GM21529 (cell line): ENCODE results near the gene TTLL3.
"Not testable (repeated sequence)": the region's sequence is repeated elsewhere in the genome, so short reads cannot be mapped to it uniquely, and the experiment has no call there.

Experiments
- ATAC-seq: cut with Tn5 transposase; IDR thresholded peaks from one replicate; pipeline ENCODE4 v1.9.1; 2021; ENCODE audit not compliant: unreplicated experiment

TTLL3 gene

GRCh38 chr3:9865125-9865637, 55.1 kb downstream of the TTLL3 start:
- not testable (repeated sequence) for ATAC-seq

- ATAC-seq = no peak
Measured at GRCh38 chr3:9866639-9867038, 56.6 kb downstream of the TTLL3 start.

GRCh38 chr3:9867106-9867505, 57.0 kb downstream of the TTLL3 start:
- no peak for ATAC-seq

GRCh38 chr3:9869955-9870354, 59.9 kb downstream of the TTLL3 start:
- ATAC-seq = no peak

GRCh38 chr3:9870978-9871377, 60.9 kb downstream of the TTLL3 start:
- ATAC-seq = no peak

GRCh38 chr3:9872067-9872466, 62.0 kb downstream of the TTLL3 start:
- ATAC-seq = not testable (repeated sequence)

GRCh38 chr3:9875448-9875847, 65.4 kb downstream of the TTLL3 start:
- ATAC-seq = no peak

- not testable (repeated sequence) for ATAC-seq
Measured at GRCh38 chr3:9876255-9876654, 66.2 kb downstream of the TTLL3 start.

GRCh38 chr3:9876991-9877390, 66.9 kb downstream of the TTLL3 start:
- ATAC-seq = no peak

GRCh38 chr3:9878700-9879099, 68.6 kb downstream of the TTLL3 start:
- ATAC-seq = no peak

- ATAC-seq = no peak
Measured at GRCh38 chr3:9879830-9880549, 69.9 kb downstream of the TTLL3 start, which contains the start of gene CIDEC. Gene CIDEC, minus strand, starts transcription at chr3:9880253. Its CDS starts 1,767 bp downstream, at chr3:9878486.

GRCh38 chr3:9881441-9881840, 71.4 kb downstream of the TTLL3 start:
- ATAC-seq = no peak

GRCh38 chr3:9883706-9884554, 73.9 kb downstream of the TTLL3 start:
- ATAC-seq = no peak

GRCh38 chr3:9884555-9885165, 74.6 kb downstream of the TTLL3 start:
- ATAC-seq = no peak
